Right lobe of liver (tissue), 6 donors: Measurements from ENCODE around the gene SEPTIN3. TPM values are rescaled to one million over a fixed set of nuclear protein-coding genes. Genes with fewer than 3 reads are reported as not detected.

ENCODE experiments used
- ATAC-seq, 4 donors: fragments of 200-7000 bp; cut with Tn5 transposase; one replicate each; pipeline ENCODE4 v1.9.1; 2020; ENCODE audit warnings: mild to moderate bottlenecking in 4 of 4, moderate library complexity in 4 of 4
- DNase-seq, 3 donors: peaks; one replicate each; pipeline ENCODE4 v3.0.0-alpha.2; 2020
- H3K27ac ChIP-seq, 3 donors: fragments of 200-600 bp; one replicate each; pipeline ENCODE4 v1.8.0; 2022
- H3K27me3 ChIP-seq, 2 donors: fragments of 200-600 bp; one replicate each; pipeline ENCODE4 v1.8.0; 2022
- H3K36me3 ChIP-seq, 4 donors: fragments of 200-600 bp; sonication (generic) in 1 of 4; one replicate each; pipeline versions ENCODE4 v1.5.1 to v1.8.0; 2017 to 2022; ENCODE audit warnings: control low read depth in 1 of 4
- H3K4me1 ChIP-seq, 4 donors: fragments of 200-600 bp; sonication (generic) in 1 of 4; one replicate each; pipeline versions ENCODE4 v1.5.1 to v1.8.0; 2017 to 2022; ENCODE audit warnings: control low read depth in 1 of 4
- H3K4me3 ChIP-seq, 3 donors: fragments of 200-600 bp; one replicate each; pipeline ENCODE4 v1.8.0; 2022
- H3K9me3 ChIP-seq, 4 donors: fragments of 200-600 bp; sonication (generic) in 1 of 4; one replicate each; pipeline versions ENCODE4 v1.5.1 to v1.8.0; 2017 to 2022; ENCODE audit warnings: control low read depth in 1 of 4
- CTCF ChIP-seq, 4 donors: fragments of 200-600 bp in 3 of 4; fragments of 450-650 bp in 1 of 4; IDR thresholded peaks; one replicate each; pipeline versions ENCODE4 v1.5.1 to v1.8.0; 2016 to 2022; ENCODE audit warnings: antibody characterized with exemption in 4 of 4, mild to moderate bottlenecking in 2 of 4
- POLR2A ChIP-seq: fragments of 450-650 bp; IDR thresholded peaks from one replicate; pipeline ENCODE4 v1.6.1; 2017; ENCODE audit warnings: antibody characterized with exemption, mild to moderate bottlenecking
- WGBS: methylation state at CpG from one replicate; pipeline ENCODE4 v1.1.6; 2018; ENCODE audit warnings: low coverage, low lambda C conversion rate; ENCODE audit not compliant: insufficient coverage; ENCODE audit errors: missing lambda C conversion rate; 5-methylcytosine and 5-hydroxymethylcytosine counted together
- intact Hi-C, 2 donors: fragments of 100-400 bp; cut with DNase I; formaldehyde crosslinking; loops; one replicate each; pipeline versions ENCODE4 v1.11.2 to v1.14.1; 2022
- total RNA-seq, 6 experiments: library from RNA; depleted of rRNA in 2 of 6; stranded (reverse); fragments of >200 nt in 2 of 6; fragmentation: NEBNext Ultra II Directional in 3 of 6; extraction: Animal tissue kit (Norgen Biotek cat#: 25700) in 3 of 6; gene quantifications; one replicate each; pipeline versions ENCODE4 v1.1.0 to v1.2.4, GENCODE V29; 2016 to 2023
- donor health status: DM: no; HTN: yes; CAD: no.
- donor health status: DM: no; HTN: no; CAD: no.
- donor health status: DM: no; HTN: no; CAD: no.
- donor health status: DM: no; HTN: yes; CAD: no.
- donor health status: DM: no; HTN: yes; CAD: no.

Gene SEPTIN3
- total RNA-seq, 6 experiments from 2014 or later, result 0.06 to 0.16 (median 0.07) TPM; not detected in 3

DNA sequence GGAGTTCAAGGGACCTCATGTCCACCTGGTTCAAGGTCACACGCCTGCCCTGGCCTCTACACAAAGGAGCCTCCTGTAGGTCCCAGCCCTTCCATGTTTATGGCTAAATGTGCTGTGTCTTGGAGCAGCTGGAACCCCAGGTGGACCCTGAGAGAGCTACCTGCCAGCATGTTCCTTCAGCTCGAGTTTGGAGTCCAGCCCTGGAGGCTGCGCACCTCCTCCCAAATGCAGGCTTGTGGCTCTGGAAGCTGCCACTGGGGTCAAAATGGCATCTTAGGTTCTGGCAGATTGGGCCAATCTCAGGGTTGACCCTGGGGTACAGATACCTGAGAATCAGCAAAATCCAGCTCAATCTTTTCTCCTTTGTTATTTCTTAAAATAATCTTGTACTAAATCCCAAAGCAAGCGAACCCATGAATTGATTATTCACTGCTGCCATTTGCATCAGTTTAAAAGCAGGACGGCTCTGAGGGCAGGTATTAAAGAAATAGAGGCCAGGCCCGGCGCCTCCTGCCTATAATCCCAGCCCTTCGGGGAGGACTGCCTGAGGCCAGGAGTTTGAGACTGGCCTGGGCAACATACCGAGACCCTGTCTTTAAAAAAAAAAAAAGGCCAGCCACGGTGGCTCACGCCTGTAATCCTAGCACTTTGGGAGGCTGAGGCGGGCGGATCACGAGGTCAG is 45.5 kb upstream of the SEPTIN3 start:
- Histone ChIP-seq H3K4me3 (no peak overlapping the region), H3K27ac (no peak overlapping the region), H3K4me1 (peaks cover 0 to 16% (median 0%) of the 10 kb centered on the region in 4 donors), H3K36me3 (no peaks in the 10 kb centered on the region), H3K27me3 (no peaks in the 10 kb centered on the region), H3K9me3 (no peaks in the 10 kb centered on the region)
- WGBS, result 97% methylated on average over 6 of the region's 14 CpGs
- no peak for TF ChIP-seq POLR2A
- no peak for TF ChIP-seq CTCF (IDR thresholded peaks at IDR 0.05)
- intact Hi-C loops, result no loop called here
- ATAC-seq (no peak), DNase-seq (no peak)

GRCh38 chr22:41925783-41926460 is 43.3 kb upstream of the SEPTIN3 start:
- no peaks in the 10 kb centered on the region for H3K9me3 ChIP-seq
- intact Hi-C loops, result no loop called here
- WGBS, result 6% methylated on average over 15 of the region's 48 CpGs
- peak overlapping the region; percentile 34 to 46 (median 41) for H3K4me3 ChIP-seq
- peak; percentile 82 to 93 (median 88) for ATAC-seq
- DNase-seq, result peak in 2 of 3 donors; percentile 73
- H3K36me3 ChIP-seq, result no peaks in the 10 kb centered on the region
- no peak overlapping the region for H3K27ac ChIP-seq
- TF ChIP-seq CTCF (IDR thresholded peaks at IDR 0.05) (peak; percentile 72 to 79 (median 73)), POLR2A (no peak)
- H3K27me3 ChIP-seq, result no peaks in the 10 kb centered on the region
- peaks cover 0 to 9% (median 0%) of the 10 kb centered on the region in 4 donors for H3K4me1 ChIP-seq

DNA sequence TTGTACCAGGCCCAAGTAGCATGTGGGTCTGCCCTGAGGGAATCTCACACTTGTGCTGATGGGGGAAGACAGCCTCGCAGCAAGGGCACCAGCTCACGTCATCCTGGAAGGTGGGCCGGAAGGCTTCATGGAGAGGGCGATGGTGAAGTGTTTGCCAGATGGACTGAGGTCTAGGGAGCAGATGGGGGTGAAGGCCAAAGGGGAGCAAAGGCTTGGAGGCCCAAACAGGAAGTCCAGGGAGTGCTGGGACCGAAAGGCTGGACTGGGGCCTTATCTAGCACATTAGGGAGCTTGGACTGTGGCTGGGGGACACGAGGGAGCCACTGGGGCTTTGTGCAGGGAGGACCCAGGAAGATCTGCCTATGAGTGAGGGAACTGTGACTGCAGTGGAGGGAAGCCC is 41.4 kb upstream of the SEPTIN3 start:
- Histone ChIP-seq H3K9me3 (no peaks in the 10 kb centered on the region), H3K27me3 (no peaks in the 10 kb centered on the region), H3K4me1 (peaks cover 0 to 9% (median 0%) of the 10 kb centered on the region in 4 donors), H3K4me3 (no peak overlapping the region), H3K36me3 (no peaks in the 10 kb centered on the region), H3K27ac (no peak overlapping the region)
- no peak for DNase-seq
- TF ChIP-seq CTCF (IDR thresholded peaks at IDR 0.05) (no peak), POLR2A (no peak)
- intact Hi-C loops, result no loop called here
- WGBS, result 73% methylated on average over 3 of the region's 6 CpGs
- ATAC-seq, result no peak

GRCh38 chr22:41928593-41929417 is 40.4 kb upstream of the SEPTIN3 start:
- no peak for DNase-seq
- TF ChIP-seq POLR2A (no peak), CTCF (IDR thresholded peaks at IDR 0.05) (no peak)
- intact Hi-C loops, result no loop called here
- H3K27ac ChIP-seq, result no peak overlapping the region
- WGBS, result 84% methylated on average over 8 of the region's 14 CpGs
- H3K27me3 ChIP-seq, result no peaks in the 10 kb centered on the region
- H3K36me3 ChIP-seq, result no peaks in the 10 kb centered on the region
- peaks cover 0 to 9% (median 0%) of the 10 kb centered on the region in 4 donors for H3K4me1 ChIP-seq
- no peak for ATAC-seq
- no peaks in the 10 kb centered on the region for H3K9me3 ChIP-seq
- no peak overlapping the region for H3K4me3 ChIP-seq
